A549 (cell line): ENCODE results near the gene BPNT1. TPM values are rescaled to one million over a fixed set of nuclear protein-coding genes. Genes with fewer than 3 reads are reported as not detected.
"Not testable (repeated sequence)": the region's sequence is repeated elsewhere in the genome, so short reads cannot be mapped to it uniquely, and the experiment has no call there.

Experiments
- ATAC-seq, 2 experiments: fragments of 200-7000 bp in 1 of 2; fragments of >200 bp in 1 of 2; cut with Nextera tagmentation in 1 of 2; cut with Tn5 transposase in 1 of 2; 3 replicates each; pipeline versions ENCODE4 v1.8.0 to v1.9.1; 2018 to 2020; ENCODE audit warnings: mild to moderate bottlenecking in 1 of 2, moderate library complexity in 1 of 2
- CTCF ChIA-PET: fragments of 300-600 bp; sonication (Branson Sonifier 250); formaldehyde crosslinking; extraction: SDS; loops from one replicate; lab custom pipeline; 2021; ENCODE audit warnings: antibody characterized with exemption, inconsistent platforms; lab: Yijun Ruan, JAX
- POLR2A ChIA-PET: fragments of 350-600 bp; formaldehyde crosslinking; extraction: SDS; loops from one replicate; lab custom pipeline; 2021; ENCODE audit warnings: antibody characterized with exemption, inconsistent platforms; lab: Yijun Ruan, JAX
- DNase-seq, 2 experiments: peaks; one replicate each; pipeline versions ENCODE4 v3.0.0 to v3.0.0-alpha.2; 2011 to 2016; ENCODE audit warnings: low read depth in 1 of 2, low spot score in 1 of 2
- FAIRE-seq: peaks from 2 replicates; lab custom pipeline; 2011; peaks lifted over from hg19 to GRCh38; lab: Jason Lieb, UNC
- H3K27ac ChIP-seq, 2 experiments: fragments of >200 bp; sonication (Bioruptor Twin); formaldehyde crosslinking; 3 replicates each; pipeline ENCODE4 v1.5.1; 2016 to 2017
- H3K4me1 ChIP-seq: fragments of >200 bp; sonication (Bioruptor Twin); formaldehyde crosslinking; 3 replicates; pipeline ENCODE4 v1.6.1; 2016
- H3K4me2 ChIP-seq: fragments of >200 bp; sonication (Bioruptor Twin); formaldehyde crosslinking; 3 replicates; pipeline ENCODE4 v1.6.1; 2016
- H3K4me3 ChIP-seq: fragments of >200 bp; sonication (Bioruptor Twin); formaldehyde crosslinking; 3 replicates; pipeline ENCODE4 v1.5.1; 2016
- H3K9me3 ChIP-seq: fragments of >200 bp; sonication (Bioruptor Twin); formaldehyde crosslinking; 3 replicates; pipeline ENCODE4 v1.6.1; 2016
- CBX8 ChIP-seq: fragments of 200-600 bp; sonication (generic); IDR thresholded peaks from 2 replicates; pipeline ENCODE4 v1.6.1; 2016
- CHD4 ChIP-seq: fragments of 200-600 bp; sonication (generic); IDR thresholded peaks from 2 replicates; pipeline ENCODE4 v1.6.1; 2016; ENCODE audit warnings: antibody characterized with exemption, mild to moderate bottlenecking, borderline replicate concordance
- ELK1 ChIP-seq: fragments of 150-350 bp; IDR thresholded peaks from 2 replicates; pipeline ENCODE4 v1.6.1; 2014; ENCODE audit warnings: low read depth, mild to moderate bottlenecking, low read length
- EP300 ChIP-seq, 2 experiments: fragments of >200 bp; sonication (Bioruptor Twin); formaldehyde crosslinking; IDR thresholded peaks; 2 replicates in 1 of 2; 3 replicates in 1 of 2; pipeline ENCODE4 v1.6.1; 2016 to 2017
- ESRRA ChIP-seq: fragments of 150-350 bp; IDR thresholded peaks from 2 replicates; pipeline ENCODE4 v1.6.1; 2014; ENCODE audit warnings: mild to moderate bottlenecking, low read length, borderline replicate concordance
- FOSL2 ChIP-seq, 2 experiments: fragments of 450-650 bp in 1 of 2; fragments of >200 bp in 1 of 2; sonication (Bioruptor Twin) in 1 of 2; formaldehyde crosslinking; IDR thresholded peaks; 2 replicates each; pipeline versions ENCODE4 v1.5.0 to v1.6.1; 2016 to 2020; ENCODE audit warnings: mild to moderate bottlenecking in 1 of 2, moderate library complexity in 1 of 2
- GATA3 ChIP-seq: IDR thresholded peaks from 2 replicates; pipeline ENCODE4 v1.6.1; 2012; ENCODE audit warnings: borderline replicate concordance
- HES2 ChIP-seq: fragments of >200 bp; sonication (Bioruptor Twin); formaldehyde crosslinking; IDR thresholded peaks from 2 replicates; pipeline ENCODE4 v1.6.1; 2016
- HMGXB4 ChIP-seq: fragments of 250-450 bp; sonication (Bioruptor Pico); IDR thresholded peaks from 2 replicates; pipeline ENCODE4 v1.5.0; 2021; ENCODE audit warnings: mild to moderate bottlenecking, moderate library complexity, borderline replicate concordance
- HOXA7 ChIP-seq: fragments of 250-450 bp; sonication (Bioruptor Pico); IDR thresholded peaks from 2 replicates; pipeline ENCODE4 v1.5.0; 2020; ENCODE audit warnings: mild to moderate bottlenecking, moderate library complexity
- HOXB13 ChIP-seq: fragments of 250-450 bp; sonication (Bioruptor Pico); IDR thresholded peaks from 2 replicates; pipeline ENCODE4 v1.5.0; 2020; ENCODE audit warnings: low read depth, mild to moderate bottlenecking, moderate library complexity
- JUN ChIP-seq, 2 experiments: fragments of >200 bp; sonication (Bioruptor Twin); formaldehyde crosslinking; IDR thresholded peaks; 2 replicates in 1 of 2; 3 replicates in 1 of 2; pipeline ENCODE4 v1.6.1; 2016 to 2017
- KDM1A ChIP-seq: fragments of 200-600 bp; sonication (generic); IDR thresholded peaks from 2 replicates; pipeline ENCODE4 v1.6.1; 2016; ENCODE audit warnings: low read depth, mild to moderate bottlenecking
- MAZ ChIP-seq: fragments of 150-350 bp; IDR thresholded peaks from 2 replicates; pipeline ENCODE4 v1.6.1; 2014; ENCODE audit warnings: antibody characterized with exemption, low read depth, low read length, borderline replicate concordance
- NFE2L2 ChIP-seq: fragments of 150-350 bp; conservative IDR thresholded peaks from 2 replicates; pipeline ENCODE4 v1.6.1; 2014; ENCODE audit warnings: low read length
- NPAS2 ChIP-seq: fragments of 250-450 bp; sonication (Bioruptor Pico); IDR thresholded peaks from 2 replicates; pipeline ENCODE4 v1.8.0; 2022; ENCODE audit warnings: mild to moderate bottlenecking, moderate library complexity, borderline replicate concordance
- PBX3 ChIP-seq: IDR thresholded peaks from 2 replicates; pipeline ENCODE4 v1.6.1; 2012
- RAD21 ChIP-seq, 2 experiments: fragments of >200 bp in 1 of 2; sonication (Bioruptor Twin) in 1 of 2; formaldehyde crosslinking in 1 of 2; IDR thresholded peaks in 1 of 2; conservative IDR thresholded peaks in 1 of 2; 2 replicates in 1 of 2; 3 replicates in 1 of 2; pipeline ENCODE4 v1.6.1; 2012 to 2018; ENCODE audit warnings: inconsistent platforms in 1 of 2
- RARB ChIP-seq: fragments of 250-450 bp; sonication (Bioruptor Pico); IDR thresholded peaks from 2 replicates; pipeline ENCODE4 v1.8.0; 2021; ENCODE audit warnings: mild to moderate bottlenecking, moderate library complexity
- REST ChIP-seq: fragments of 200-600 bp; sonication (generic); IDR thresholded peaks from 2 replicates; pipeline ENCODE4 v1.6.1; 2016; ENCODE audit warnings: antibody characterized with exemption, mild to moderate bottlenecking, moderate library complexity
- RFX5 ChIP-seq: fragments of 450-650 bp; IDR thresholded peaks from 2 replicates; pipeline ENCODE4 v1.7.1; 2014; ENCODE audit warnings: antibody characterized with exemption, mild to moderate bottlenecking, moderate library complexity
- SMC3 ChIP-seq: fragments of >200 bp; sonication (Bioruptor Twin); formaldehyde crosslinking; IDR thresholded peaks from 3 replicates; pipeline ENCODE4 v1.6.1; 2018; ENCODE audit warnings: inconsistent platforms
- ZC3H11A ChIP-seq: fragments of 450-650 bp; IDR thresholded peaks from 2 replicates; pipeline ENCODE4 v1.6.1; 2014; ENCODE audit warnings: antibody characterized with exemption, mild to moderate bottlenecking
- ZFP36 ChIP-seq: fragments of 450-650 bp; IDR thresholded peaks from 2 replicates; pipeline ENCODE4 v1.6.1; 2014; ENCODE audit warnings: borderline replicate concordance; ENCODE audit not compliant: partially characterized antibody
- ZNF302 ChIP-seq: fragments of 250-450 bp; sonication (Bioruptor Pico); IDR thresholded peaks from 2 replicates; pipeline ENCODE4 v1.9.0; 2021; ENCODE audit warnings: inconsistent platforms, mild to moderate bottlenecking, moderate library complexity
- WGBS: methylation state at CpG from one replicate; pipeline ENCODE4 v1.1.6; 2017; ENCODE audit errors: missing lambda C conversion rate; 5-methylcytosine and 5-hydroxymethylcytosine counted together
- polyA plus RNA-seq, 4 experiments: library from polyadenylated mRNA; depleted of rRNA in 3 of 4; stranded (reverse); fragments of >200 nt; fragmentation: RNase III in 1 of 4; extraction: RNeasy Plus Mini Kit Qiagen cat#74134 plus additional on column Dnase treatment in 1 of 4; gene quantifications; 2 replicates in 3 of 4; 3 replicates in 1 of 4; pipeline ENCODE4 v1.2.3, GENCODE V29; 2011 to 2017

The BPNT1 gene
- polyA plus RNA-seq, 2 of the 4 experiments (the other 2 are of a cell fraction) = 27.0 to 43.5 TPM

GRCh38 chr1:220092694-220093093 is 3.1 kb upstream of the BPNT1 start:
- POLR2A ChIA-PET = no interaction called here
- FAIRE-seq = no peak
- no peak for ATAC-seq
- Histone ChIP-seq H3K4me1 (peaks cover 15% of the 10 kb centered on the region), H3K9me3 (no peaks in the 10 kb centered on the region), H3K4me3 (no peak overlapping the region), H3K27ac (no peak overlapping the region), H3K4me2 (no peak overlapping the region)
- TF ChIP-seq MAZ = no peak
- no peak for TF ChIP-seq RAD21 (conservative IDR thresholded peaks at IDR 0.05 in 1 of 2, IDR thresholded peaks at IDR 0.05 in 1 of 2)
- TF ChIP-seq ELK1 = no peak
- no peak for TF ChIP-seq HOXB13
- TF ChIP-seq FOSL2 (IDR thresholded peaks at IDR 0.05) = no peak
- TF ChIP-seq FOSL2 (CRISPR knock-in tag; IDR thresholded peaks at IDR 0.05) = no peak
- TF ChIP-seq GATA3 = no peak
- TF ChIP-seq ESRRA = no peak
- no peak for TF ChIP-seq CBX8
- TF ChIP-seq SMC3 = no peak
- TF ChIP-seq HOXA7 = no peak
- TF ChIP-seq PBX3 = no peak
- TF ChIP-seq EP300 (IDR thresholded peaks at IDR 0.05) = no peak
- no peak for TF ChIP-seq ZFP36
- no peak for TF ChIP-seq RARB
- TF ChIP-seq ZNF302 (CRISPR knock-in tag) = no peak
- WGBS = 92% methylated on average over 1 of the region's 1 CpG
- no peak for DNase-seq
- CTCF ChIA-PET = interaction anchor here (1.2 to 1.3 kb wide), 4 partner anchors 17 to 81 kb away, joined by 3 read pairs; no protein-coding TSS in a partner anchor

- POLR2A ChIA-PET, H3K9me3 ChIP-seq: not testable (repeated sequence)
These were observed 3.3 kb downstream of the BPNT1 start for GRCh38 chr1:220086261-220086686.

GRCh38 chr1:220084460-220084859 is 5.1 kb downstream of the BPNT1 start:
- CTCF ChIA-PET = interaction anchor here (0.7 to 1.0 kb wide), 2 partner anchors 19 to 94 kb away, joined by 3 read pairs; no protein-coding TSS in a partner anchor
- POLR2A ChIA-PET = no interaction called here
- DNase-seq (no peak), ATAC-seq (no peak), FAIRE-seq (no peak)
- TF ChIP-seq NPAS2 (no peak), JUN (IDR thresholded peaks at IDR 0.05) (no peak), NFE2L2 (no peak), ZC3H11A (no peak), KDM1A (no peak), REST (no peak), RFX5 (no peak), HES2 (no peak), HMGXB4 (CRISPR knock-in tag) (no peak), CHD4 (no peak)
- Histone ChIP-seq H3K4me3 (no peak overlapping the region), H3K4me2 (no peak overlapping the region), H3K27ac (no peak overlapping the region), H3K4me1 (no peaks in the 10 kb centered on the region), H3K9me3 (no peaks in the 10 kb centered on the region)
- WGBS = 86% methylated on average over 1 of the region's 1 CpG

More at GRCh38 chr1:220086261-220086686, 3.3 kb downstream of the BPNT1 start:
- H3K4me3 ChIP-seq, CTCF ChIA-PET, H3K4me2 ChIP-seq, H3K4me1 ChIP-seq, H3K27ac ChIP-seq, FAIRE-seq, ATAC-seq: not testable (repeated sequence)
- DNase-seq = peak in 1 of 2 experiments; percentile 41
- WGBS = 84% methylated on average over 15 of the region's 15 CpGs
